Measurements from ENCODE around the gene PLA2G4A. TPM values are rescaled to one million over a fixed set of nuclear protein-coding genes. Genes with fewer than 3 reads are reported as not detected.

Gene PLA2G4A
- total RNA-seq, 1 experiment from 2014 or later, result not detected

DNA sequence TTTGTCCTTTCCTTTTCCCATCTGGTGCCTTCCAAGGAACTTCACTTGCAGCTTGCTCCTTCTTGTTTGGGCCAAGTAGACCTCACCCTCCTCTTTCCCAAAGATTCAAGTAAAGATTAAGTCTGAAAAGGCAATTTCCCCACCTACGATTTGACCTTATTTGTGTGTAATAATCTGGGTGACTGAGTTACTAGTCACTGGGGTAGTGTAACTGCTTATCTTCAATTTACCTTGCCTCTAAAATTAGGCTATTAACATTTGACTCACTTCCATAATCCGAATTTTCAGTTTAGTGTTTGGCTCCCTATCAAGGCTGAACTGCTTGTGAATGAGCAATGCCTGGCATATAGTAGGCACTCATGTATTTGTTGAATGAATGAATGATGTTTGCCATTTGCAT, 59.6 kb downstream of the PLA2G4A start:
- Histone ChIP-seq H3K27me3 (ENCODE audit: control insufficient read depth, insufficient read depth, low read length) (no peaks in the 10 kb centered on the region), H3K4me1 (ENCODE audit: control insufficient read depth, insufficient read depth, low read length) (no peaks in the 10 kb centered on the region), H3K36me3 (ENCODE audit: control insufficient read depth, insufficient read depth, low read length) (no peaks in the 10 kb centered on the region), H3K27ac (ENCODE audit: low read length) (no peak overlapping the region), H3K9me3 (ENCODE audit: control insufficient read depth, insufficient read depth, low read depth, low read length) (no peaks in the 10 kb centered on the region), H3K4me3 (ENCODE audit: low read depth in 2 of 2, low read length in 2 of 2) (no peak overlapping the region)
- intact Hi-C loops (cut with micrococcal nuclease; ENCODE audit: unreplicated experiment), result no loop called here
- CTCF ChIA-PET, result no interaction called here
- POLR2A ChIA-PET, result no interaction called here
- no peak for ATAC-seq
- DNase-seq (ENCODE audit: low read depth, low spot score), result no peak
- TF ChIP-seq, protein P1, sequence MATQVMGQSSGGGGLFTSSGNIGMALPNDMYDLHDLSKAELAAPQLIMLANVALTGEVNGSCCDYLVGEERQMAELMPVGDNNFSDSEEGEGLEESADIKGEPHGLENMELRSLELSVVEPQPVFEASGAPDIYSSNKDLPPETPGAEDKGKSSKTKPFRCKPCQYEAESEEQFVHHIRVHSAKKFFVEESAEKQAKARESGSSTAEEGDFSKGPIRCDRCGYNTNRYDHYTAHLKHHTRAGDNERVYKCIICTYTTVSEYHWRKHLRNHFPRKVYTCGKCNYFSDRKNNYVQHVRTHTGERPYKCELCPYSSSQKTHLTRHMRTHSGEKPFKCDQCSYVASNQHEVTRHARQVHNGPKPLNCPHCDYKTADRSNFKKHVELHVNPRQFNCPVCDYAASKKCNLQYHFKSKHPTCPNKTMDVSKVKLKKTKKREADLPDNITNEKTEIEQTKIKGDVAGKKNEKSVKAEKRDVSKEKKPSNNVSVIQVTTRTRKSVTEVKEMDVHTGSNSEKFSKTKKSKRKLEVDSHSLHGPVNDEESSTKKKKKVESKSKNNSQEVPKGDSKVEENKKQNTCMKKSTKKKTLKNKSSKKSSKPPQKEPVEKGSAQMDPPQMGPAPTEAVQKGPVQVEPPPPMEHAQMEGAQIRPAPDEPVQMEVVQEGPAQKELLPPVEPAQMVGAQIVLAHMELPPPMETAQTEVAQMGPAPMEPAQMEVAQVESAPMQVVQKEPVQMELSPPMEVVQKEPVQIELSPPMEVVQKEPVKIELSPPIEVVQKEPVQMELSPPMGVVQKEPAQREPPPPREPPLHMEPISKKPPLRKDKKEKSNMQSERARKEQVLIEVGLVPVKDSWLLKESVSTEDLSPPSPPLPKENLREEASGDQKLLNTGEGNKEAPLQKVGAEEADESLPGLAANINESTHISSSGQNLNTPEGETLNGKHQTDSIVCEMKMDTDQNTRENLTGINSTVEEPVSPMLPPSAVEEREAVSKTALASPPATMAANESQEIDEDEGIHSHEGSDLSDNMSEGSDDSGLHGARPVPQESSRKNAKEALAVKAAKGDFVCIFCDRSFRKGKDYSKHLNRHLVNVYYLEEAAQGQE (IDR thresholded peaks at IDR 0.05; ENCODE audit: insufficient read depth in 1 of 2, low read depth in 2 of 2, low read length in 1 of 2), result no peak
- TF ChIP-seq SIN3A (IDR thresholded peaks at IDR 0.05; ENCODE audit: borderline replicate concordance, insufficient read depth, low read depth, low read length), result no peak
- no peak for TF ChIP-seq TCF7L2 (IDR thresholded peaks at IDR 0.05; ENCODE audit: low read depth, low read length)
- TF ChIP-seq, protein P2, sequence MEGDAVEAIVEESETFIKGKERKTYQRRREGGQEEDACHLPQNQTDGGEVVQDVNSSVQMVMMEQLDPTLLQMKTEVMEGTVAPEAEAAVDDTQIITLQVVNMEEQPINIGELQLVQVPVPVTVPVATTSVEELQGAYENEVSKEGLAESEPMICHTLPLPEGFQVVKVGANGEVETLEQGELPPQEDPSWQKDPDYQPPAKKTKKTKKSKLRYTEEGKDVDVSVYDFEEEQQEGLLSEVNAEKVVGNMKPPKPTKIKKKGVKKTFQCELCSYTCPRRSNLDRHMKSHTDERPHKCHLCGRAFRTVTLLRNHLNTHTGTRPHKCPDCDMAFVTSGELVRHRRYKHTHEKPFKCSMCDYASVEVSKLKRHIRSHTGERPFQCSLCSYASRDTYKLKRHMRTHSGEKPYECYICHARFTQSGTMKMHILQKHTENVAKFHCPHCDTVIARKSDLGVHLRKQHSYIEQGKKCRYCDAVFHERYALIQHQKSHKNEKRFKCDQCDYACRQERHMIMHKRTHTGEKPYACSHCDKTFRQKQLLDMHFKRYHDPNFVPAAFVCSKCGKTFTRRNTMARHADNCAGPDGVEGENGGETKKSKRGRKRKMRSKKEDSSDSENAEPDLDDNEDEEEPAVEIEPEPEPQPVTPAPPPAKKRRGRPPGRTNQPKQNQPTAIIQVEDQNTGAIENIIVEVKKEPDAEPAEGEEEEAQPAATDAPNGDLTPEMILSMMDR (IDR thresholded peaks at IDR 0.05), result no peak
- TF ChIP-seq POLR2AphosphoS5 (IDR thresholded peaks at IDR 0.05; ENCODE audit: low read depth, low read length), result no peak
- in situ Hi-C loops (cut with HindIII; ENCODE audit: low pct_unique_long_range_greater_than_20kb, low sequenced_read_pairs), result no loop called here
- no TSS peak for BruUV-seq (replicated peaks)

DNA sequence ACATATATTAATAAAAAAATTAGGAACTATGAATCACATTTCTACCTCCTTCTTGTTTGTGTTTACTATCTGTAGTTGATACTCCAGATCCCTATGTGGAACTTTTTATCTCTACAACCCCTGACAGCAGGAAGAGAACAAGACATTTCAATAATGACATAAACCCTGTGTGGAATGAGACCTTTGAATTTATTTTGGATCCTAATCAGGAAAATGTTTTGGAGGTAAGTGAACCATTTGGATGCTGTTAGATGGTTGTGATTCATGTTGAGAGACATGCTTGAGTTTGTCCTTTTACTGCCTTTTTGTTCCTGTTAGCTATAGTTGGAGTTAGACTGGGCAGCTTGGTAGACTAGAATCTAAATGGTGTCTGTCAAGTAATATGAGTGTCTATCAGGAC, 64.2 kb downstream of the PLA2G4A start:
- Histone ChIP-seq H3K4me1 (ENCODE audit: control insufficient read depth, insufficient read depth, low read length) (no peaks in the 10 kb centered on the region), H3K27ac (ENCODE audit: low read length) (no peak overlapping the region), H3K9me3 (ENCODE audit: control insufficient read depth, insufficient read depth, low read depth, low read length) (no peaks in the 10 kb centered on the region), H3K36me3 (ENCODE audit: control insufficient read depth, insufficient read depth, low read length) (no peaks in the 10 kb centered on the region), H3K27me3 (ENCODE audit: control insufficient read depth, insufficient read depth, low read length) (no peaks in the 10 kb centered on the region), H3K4me3 (ENCODE audit: low read depth in 2 of 2, low read length in 2 of 2) (no peak overlapping the region)
- intact Hi-C loops (cut with micrococcal nuclease; ENCODE audit: unreplicated experiment) (no loop called here), in situ Hi-C loops (cut with HindIII; ENCODE audit: low pct_unique_long_range_greater_than_20kb, low sequenced_read_pairs) (no loop called here)
- CTCF ChIA-PET, result no interaction called here
- DNase-seq (ENCODE audit: low read depth, low spot score) (no peak), ATAC-seq (no peak)
- BruUV-seq (replicated peaks), result no TSS peak
- TF ChIP-seq, protein P1 (IDR thresholded peaks at IDR 0.05; ENCODE audit: insufficient read depth in 1 of 2, low read depth in 2 of 2, low read length in 1 of 2), result no peak
- TF ChIP-seq POLR2AphosphoS5 (IDR thresholded peaks at IDR 0.05; ENCODE audit: low read depth, low read length), result no peak
- no peak for TF ChIP-seq TCF7L2 (IDR thresholded peaks at IDR 0.05; ENCODE audit: low read depth, low read length)
- TF ChIP-seq SIN3A (IDR thresholded peaks at IDR 0.05; ENCODE audit: borderline replicate concordance, insufficient read depth, low read depth, low read length), result no peak
- TF ChIP-seq, protein P2 (IDR thresholded peaks at IDR 0.05), result no peak
- POLR2A ChIA-PET, result no interaction called here
